Mesenchymal stem cell (in vitro differentiated cells and primary cell): ENCODE results near the gene RBM17.

Experiments
- DNase-seq: peaks from one replicate; pipeline ENCODE4 v3.0.0-alpha.2; 2013
- H2AFZ ChIP-seq: one replicate; pipeline ENCODE4 v1.6.1; 2013; ENCODE audit warnings: low read depth, mild to moderate bottlenecking, control low read depth, inconsistent platforms, low read length, moderate library complexity
- H2AK5ac ChIP-seq: 2 replicates; pipeline ENCODE4 v1.6.1; 2013; ENCODE audit warnings: low read length, moderate library complexity, mild to moderate bottlenecking, inconsistent platforms; ENCODE audit not compliant: severe bottlenecking
- H2BK120ac ChIP-seq: one replicate; pipeline ENCODE4 v1.6.1; 2013; ENCODE audit warnings: low read depth, mild to moderate bottlenecking, inconsistent platforms, low read length, moderate library complexity
- H2BK12ac ChIP-seq, 2 experiments: one replicate each; pipeline ENCODE4 v1.6.1; 2013; ENCODE audit warnings: inconsistent platforms in 2 of 2, low read length in 2 of 2, mild to moderate bottlenecking in 2 of 2, moderate library complexity in 2 of 2, control low read depth in 1 of 2
- H2BK15ac ChIP-seq: one replicate; pipeline ENCODE4 v1.6.1; 2013; ENCODE audit warnings: mild to moderate bottlenecking, low read depth, inconsistent platforms; ENCODE audit not compliant: poor library complexity, severe bottlenecking
- H2BK5ac ChIP-seq: 2 replicates; pipeline ENCODE4 v1.6.1; 2013; ENCODE audit warnings: low read depth, mild to moderate bottlenecking, low read length, control low read depth, inconsistent platforms; ENCODE audit not compliant: poor library complexity, severe bottlenecking
- H3K14ac ChIP-seq, 2 experiments: one replicate each; pipeline ENCODE4 v1.6.1; 2013; ENCODE audit warnings: inconsistent platforms in 2 of 2, low read length in 2 of 2, control low read depth in 1 of 2, mild to moderate bottlenecking in 1 of 2, moderate library complexity in 1 of 2
- H3K18ac ChIP-seq, 2 experiments: one replicate each; pipeline ENCODE4 v1.6.1; 2013; ENCODE audit warnings: inconsistent platforms in 2 of 2, low read length in 2 of 2, control low read depth in 1 of 2, low read depth in 1 of 2, mild to moderate bottlenecking in 1 of 2
- H3K23ac ChIP-seq, 2 experiments: one replicate each; pipeline ENCODE4 v1.6.1; 2013; ENCODE audit warnings: inconsistent platforms in 2 of 2, low read length in 2 of 2, mild to moderate bottlenecking in 2 of 2, moderate library complexity in 2 of 2, control low read depth in 1 of 2
- H3K27ac ChIP-seq: 2 replicates; pipeline ENCODE4 v1.5.1; 2013; ENCODE audit warnings: mild to moderate bottlenecking, moderate library complexity, low read length, control low read depth, inconsistent platforms; ENCODE audit not compliant: poor library complexity, severe bottlenecking
- H3K27me3 ChIP-seq, 2 experiments: 2 replicates each; pipeline versions ENCODE4 v1.6.1 to v1.7.0; 2013; ENCODE audit warnings: low read length in 2 of 2, mild to moderate bottlenecking in 2 of 2, moderate library complexity in 2 of 2, control low read depth in 1 of 2, inconsistent platforms in 1 of 2; ENCODE audit not compliant: control insufficient read depth in 1 of 2, insufficient read depth in 1 of 2
- H3K36me3 ChIP-seq, 2 experiments: 2 replicates each; pipeline versions ENCODE4 v1.6.1 to v1.7.0; 2013; ENCODE audit warnings: low read length in 2 of 2, control low read depth in 1 of 2, inconsistent platforms in 1 of 2, low read depth in 1 of 2, mild to moderate bottlenecking in 1 of 2; ENCODE audit not compliant: insufficient read depth in 2 of 2, control insufficient read depth in 1 of 2
- H3K4ac ChIP-seq, 2 experiments: one replicate each; pipeline ENCODE4 v1.6.1; 2013; ENCODE audit warnings: inconsistent platforms in 2 of 2, low read length in 2 of 2, mild to moderate bottlenecking in 2 of 2, moderate library complexity in 2 of 2, control low read depth in 1 of 2, low read depth in 1 of 2
- H3K4me1 ChIP-seq: 2 replicates; pipeline ENCODE4 v1.6.1; 2013; ENCODE audit warnings: low read depth, low read length, control low read depth; ENCODE audit not compliant: control insufficient read depth, insufficient read depth
- H3K4me2 ChIP-seq: 2 replicates; pipeline ENCODE4 v1.6.1; 2013; ENCODE audit warnings: low read length, mild to moderate bottlenecking, inconsistent platforms; ENCODE audit not compliant: poor library complexity, severe bottlenecking
- H3K4me3 ChIP-seq, 2 experiments: 2 replicates each; pipeline versions ENCODE4 v1.5.1 to v1.7.0; 2013; ENCODE audit warnings: low read length in 2 of 2, mild to moderate bottlenecking in 2 of 2, control low read depth in 1 of 2, low read depth in 1 of 2; ENCODE audit not compliant: insufficient read depth in 1 of 2
- H3K79me1 ChIP-seq: replicated peaks from 2 replicates; pipeline ENCODE4 v1.6.1; 2013; ENCODE audit warnings: mild to moderate bottlenecking, control low read depth, low read length, inconsistent platforms; ENCODE audit not compliant: poor library complexity, severe bottlenecking
- H3K9ac ChIP-seq: 2 replicates; pipeline ENCODE4 v1.7.0; 2013; ENCODE audit warnings: mild to moderate bottlenecking, low read length, moderate library complexity
- H3K9me3 ChIP-seq: 2 replicates; pipeline ENCODE4 v1.7.0; 2013; ENCODE audit warnings: mild to moderate bottlenecking, low read length; ENCODE audit not compliant: control insufficient read depth
- H4K8ac ChIP-seq: one replicate; pipeline ENCODE4 v1.6.1; 2013; ENCODE audit warnings: inconsistent platforms, mild to moderate bottlenecking, low read length, moderate library complexity
- H4K91ac ChIP-seq: one replicate; pipeline ENCODE4 v1.6.1; 2013; ENCODE audit warnings: mild to moderate bottlenecking, low read length, inconsistent platforms
- WGBS: methylation state at CpG from one replicate; pipeline ENCODE4 v1.1.7; 2013; ENCODE audit warnings: mixed read lengths; 5-methylcytosine and 5-hydroxymethylcytosine counted together

RBM17 gene

GRCh38 chr10:6058682-6059475, 30.0 kb upstream of the RBM17 start:
- no peak overlapping the region for H2AK5ac ChIP-seq
- H2AFZ ChIP-seq: no peak overlapping the region
- H3K79me1 ChIP-seq: no peaks in the 10 kb centered on the region
- no peaks in the 10 kb centered on the region for H3K9me3 ChIP-seq
- no peak overlapping the region for H3K4ac ChIP-seq
- no peak overlapping the region for H3K4me3 ChIP-seq
- H3K4me2 ChIP-seq: no peak overlapping the region
- no peak overlapping the region for H4K91ac ChIP-seq
- H4K8ac ChIP-seq: no peak overlapping the region
- H3K14ac ChIP-seq: no peak overlapping the region
- no peak overlapping the region for H2BK15ac ChIP-seq
- H3K36me3 ChIP-seq: no peaks in the 10 kb centered on the region
- 78% methylated on average over 3 of the region's 3 CpGs for WGBS
- no peak for DNase-seq
- H3K27me3 ChIP-seq: peaks cover 24 to 34% of the 10 kb centered on the region in 2 experiments
- no peaks in the 10 kb centered on the region for H3K4me1 ChIP-seq
- H3K23ac ChIP-seq: no peak overlapping the region
- no peak overlapping the region for H3K9ac ChIP-seq
- H3K18ac ChIP-seq: no peak overlapping the region
- no peak overlapping the region for H2BK12ac ChIP-seq
- H2BK120ac ChIP-seq: no peak overlapping the region
- no peak overlapping the region for H3K27ac ChIP-seq
- no peak overlapping the region for H2BK5ac ChIP-seq

- Histone ChIP-seq H3K36me3 (no peaks in the 10 kb centered on the region), H3K9ac (no peak overlapping the region), H3K4me1 (no peaks in the 10 kb centered on the region), H3K23ac (no peak overlapping the region), H3K4ac (no peak overlapping the region), H3K18ac (no peak overlapping the region), H4K8ac (no peak overlapping the region), H2BK120ac (no peak overlapping the region), H3K14ac (no peak overlapping the region), H2AFZ (no peak overlapping the region), H3K9me3 (no peaks in the 10 kb centered on the region), H2BK15ac (no peak overlapping the region), H3K79me1 (no peaks in the 10 kb centered on the region), H4K91ac (no peak overlapping the region), H3K4me2 (no peak overlapping the region), H3K27me3 (peaks cover 20 to 31% of the 10 kb centered on the region in 2 experiments), H3K4me3 (no peak overlapping the region), H2BK12ac (no peak overlapping the region), H2AK5ac (no peak overlapping the region), H3K27ac (no peak overlapping the region), H2BK5ac (no peak overlapping the region)
- DNase-seq: no peak
- WGBS: no CpG with 5 or more reads among the region's 2 CpGs
Measured at GRCh38 chr10:6059506-6059905, 29.3 kb upstream of the RBM17 start.

GRCh38 chr10:6061056-6061455, 27.8 kb upstream of the RBM17 start:
- H3K9me3 ChIP-seq: no peaks in the 10 kb centered on the region
- no peak overlapping the region for H3K4me3 ChIP-seq
- H3K27ac ChIP-seq: no peak overlapping the region
- no peak overlapping the region for H3K14ac ChIP-seq
- H3K18ac ChIP-seq: no peak overlapping the region
- no peak overlapping the region for H2BK12ac ChIP-seq
- H4K91ac ChIP-seq: no peak overlapping the region
- no peak overlapping the region for H3K23ac ChIP-seq
- no peak overlapping the region for H2BK5ac ChIP-seq
- H3K4ac ChIP-seq: no peak overlapping the region
- H3K79me1 ChIP-seq: no peaks in the 10 kb centered on the region
- no peak overlapping the region for H3K4me2 ChIP-seq
- no peaks in the 10 kb centered on the region for H3K4me1 ChIP-seq
- DNase-seq: no peak
- H2BK120ac ChIP-seq: no peak overlapping the region
- H2AFZ ChIP-seq: no peak overlapping the region
- H3K9ac ChIP-seq: no peak overlapping the region
- no peak overlapping the region for H4K8ac ChIP-seq
- H3K27me3 ChIP-seq: peaks cover 15 to 25% of the 10 kb centered on the region in 2 experiments
- 97% methylated on average over 5 of the region's 8 CpGs for WGBS
- no peak overlapping the region for H2BK15ac ChIP-seq
- no peak overlapping the region for H2AK5ac ChIP-seq
- H3K36me3 ChIP-seq: no peaks in the 10 kb centered on the region

GRCh38 chr10:6062101-6062771, 26.6 kb upstream of the RBM17 start, which contains the start of gene IL2RA:
Gene IL2RA (minus strand): TSS chr10:6062367. CDS start chr10:6062151, 216 bp downstream.
- H3K4ac ChIP-seq: no peak within 1 kb of the TSS
- DNase-seq: no peak
- no peak within 1 kb of the TSS for H3K4me2 ChIP-seq
- no peak within 1 kb of the TSS for H3K14ac ChIP-seq
- no peak within 1 kb of the TSS for H4K8ac ChIP-seq
- no peak within 1 kb of the TSS for H2BK15ac ChIP-seq
- H3K4me1 ChIP-seq: no peaks in the 10 kb centered on the region
- no peak within 1 kb of the TSS for H3K23ac ChIP-seq
- no peaks in the 10 kb centered on the region for H3K9me3 ChIP-seq
- no peak within 1 kb of the TSS for H2BK12ac ChIP-seq
- H4K91ac ChIP-seq: no peak within 1 kb of the TSS
- H2BK120ac ChIP-seq: no peak within 1 kb of the TSS
- no peaks in the 10 kb centered on the region for H3K79me1 ChIP-seq
- WGBS: 81% methylated on average over 12 of the region's 18 CpGs
- H3K18ac ChIP-seq: no peak within 1 kb of the TSS
- H3K27me3 ChIP-seq: peaks cover 6 to 24% of the 10 kb centered on the region in 2 experiments
- H2AFZ ChIP-seq: no peak within 1 kb of the TSS
- no peak within 1 kb of the TSS for H2BK5ac ChIP-seq
- no peak within 1 kb of the TSS for H2AK5ac ChIP-seq
- no peaks in the 10 kb centered on the region for H3K36me3 ChIP-seq
- H3K27ac ChIP-seq: no peak within 1 kb of the TSS
- no peak within 1 kb of the TSS for H3K4me3 ChIP-seq
- H3K9ac ChIP-seq: no peak within 1 kb of the TSS
